ENCODE results near the gene GSG1L.
"Not testable (repeated sequence)": the region's sequence is repeated elsewhere in the genome, so short reads cannot be mapped to it uniquely, and the experiment has no call there.

Gene GSG1L

GRCh38 chr16:27883576-27883975 lies 179.9 kb downstream of the GSG1L start:
- Mint-ChIP-seq H3K4me1 (ENCODE audit: low read depth) (no peaks in the 10 kb centered on the region), H3K4me3 (no peak overlapping the region), H3K27me3 (peaks cover 35% of the 10 kb centered on the region), H3K27ac (no peak overlapping the region), H3K9me3 (ENCODE audit: low read depth) (peaks cover 7% of the 10 kb centered on the region), H3K36me3 (no peaks in the 10 kb centered on the region)

- no peak overlapping the region for H3K27ac Mint-ChIP-seq
- H3K27me3 Mint-ChIP-seq: peaks cover 28% of the 10 kb centered on the region
Observed at GRCh38 chr16:27880287-27880686, 183.2 kb downstream of the GSG1L start.

GRCh38 chr16:27879601-27880247 lies 183.8 kb downstream of the GSG1L start:
- no peak overlapping the region for H3K27ac Mint-ChIP-seq
- H3K4me3 Mint-ChIP-seq: no peak overlapping the region
- peaks cover 11% of the 10 kb centered on the region for H3K9me3 Mint-ChIP-seq (ENCODE audit: low read depth)
- H3K4me1 Mint-ChIP-seq (ENCODE audit: low read depth): no peaks in the 10 kb centered on the region
- H3K36me3 Mint-ChIP-seq: peaks cover 10% of the 10 kb centered on the region
- peaks cover 30% of the 10 kb centered on the region for H3K27me3 Mint-ChIP-seq

More at GRCh38 chr16:27880287-27880686, 183.2 kb downstream of the GSG1L start:
- no peaks in the 10 kb centered on the region for H3K4me1 Mint-ChIP-seq (ENCODE audit: low read depth)
- H3K4me3 Mint-ChIP-seq: no peak overlapping the region
- H3K9me3 Mint-ChIP-seq (ENCODE audit: low read depth): peaks cover 8% of the 10 kb centered on the region
- H3K36me3 Mint-ChIP-seq: peaks cover 8% of the 10 kb centered on the region

- not testable (repeated sequence) for H3K4me3 Mint-ChIP-seq; H3K4me1 Mint-ChIP-seq (ENCODE audit: low read depth); H3K27ac Mint-ChIP-seq; H3K9me3 Mint-ChIP-seq (ENCODE audit: low read depth)
- peaks cover 13% of the 10 kb centered on the region for H3K27me3 Mint-ChIP-seq
- peaks cover 17% of the 10 kb centered on the region for H3K36me3 Mint-ChIP-seq
Observed at GRCh38 chr16:27872627-27873026, 190.9 kb downstream of the GSG1L start.

GRCh38 chr16:27870116-27870798 lies 193.3 kb downstream of the GSG1L start:
- peaks cover 3% of the 10 kb centered on the region for H3K4me1 Mint-ChIP-seq (ENCODE audit: low read depth)
- H3K27ac Mint-ChIP-seq: no peak overlapping the region
- peaks cover 12% of the 10 kb centered on the region for H3K9me3 Mint-ChIP-seq (ENCODE audit: low read depth)
- peaks cover 7% of the 10 kb centered on the region for H3K27me3 Mint-ChIP-seq
- peaks cover 12% of the 10 kb centered on the region for H3K36me3 Mint-ChIP-seq
- H3K4me3 Mint-ChIP-seq: no peak overlapping the region

- peaks cover 7% of the 10 kb centered on the region for H3K36me3 Mint-ChIP-seq
- H3K27ac Mint-ChIP-seq: no peak overlapping the region
- H3K9me3 Mint-ChIP-seq (ENCODE audit: low read depth): peaks cover 10% of the 10 kb centered on the region
- peaks cover 3% of the 10 kb centered on the region for H3K4me1 Mint-ChIP-seq (ENCODE audit: low read depth)
- H3K4me3 Mint-ChIP-seq: no peak overlapping the region
- peaks cover 5% of the 10 kb centered on the region for H3K27me3 Mint-ChIP-seq
Observed at GRCh38 chr16:27869411-27869810, 194.1 kb downstream of the GSG1L start.

GRCh38 chr16:27868180-27868579 lies 195.3 kb downstream of the GSG1L start:
- Mint-ChIP-seq H3K9me3 (ENCODE audit: low read depth) (peaks cover 18% of the 10 kb centered on the region), H3K4me1 (ENCODE audit: low read depth) (peaks cover 3% of the 10 kb centered on the region), H3K27me3 (peaks cover 2% of the 10 kb centered on the region), H3K36me3 (peaks cover 7% of the 10 kb centered on the region), H3K4me3 (no peak overlapping the region), H3K27ac (no peak overlapping the region)

- Mint-ChIP-seq H3K4me3 (no peak overlapping the region), H3K9me3 (ENCODE audit: low read depth) (peaks cover 24% of the 10 kb centered on the region), H3K27ac (no peak overlapping the region), H3K27me3 (peaks cover 2% of the 10 kb centered on the region), H3K4me1 (ENCODE audit: low read depth) (peaks cover 3% of the 10 kb centered on the region), H3K36me3 (peaks cover 9% of the 10 kb centered on the region)
Observed at GRCh38 chr16:27867122-27868110, 196.1 kb downstream of the GSG1L start.

GRCh38 chr16:27863377-27863776 lies 200.1 kb downstream of the GSG1L start:
- Mint-ChIP-seq H3K4me3 (no peak overlapping the region), H3K27ac (no peak overlapping the region), H3K9me3 (ENCODE audit: low read depth) (peaks cover 24% of the 10 kb centered on the region), H3K4me1 (ENCODE audit: low read depth) (peaks cover 3% of the 10 kb centered on the region), H3K36me3 (peaks cover 9% of the 10 kb centered on the region), H3K27me3 (peaks cover 4% of the 10 kb centered on the region)

- Mint-ChIP-seq H3K4me3 (no peak overlapping the region), H3K27ac (no peak overlapping the region), H3K27me3 (peaks cover 4% of the 10 kb centered on the region), H3K9me3 (ENCODE audit: low read depth) (peaks cover 24% of the 10 kb centered on the region), H3K4me1 (ENCODE audit: low read depth) (peaks cover 3% of the 10 kb centered on the region), H3K36me3 (peaks cover 9% of the 10 kb centered on the region)
Observed at GRCh38 chr16:27862953-27863352, 200.6 kb downstream of the GSG1L start.

- no peak overlapping the region for H3K27ac Mint-ChIP-seq
- H3K27me3 Mint-ChIP-seq: peaks cover 2% of the 10 kb centered on the region
- H3K4me1 Mint-ChIP-seq (ENCODE audit: low read depth): no peaks in the 10 kb centered on the region
Observed at GRCh38 chr16:27860091-27860490, 203.4 kb downstream of the GSG1L start.

GRCh38 chr16:27859020-27859419 lies 204.5 kb downstream of the GSG1L start:
- H3K4me3 Mint-ChIP-seq: no peak overlapping the region
- no peak overlapping the region for H3K27ac Mint-ChIP-seq

More at GRCh38 chr16:27860091-27860490, 203.4 kb downstream of the GSG1L start:
- Mint-ChIP-seq H3K36me3 (peaks cover 6% of the 10 kb centered on the region), H3K9me3 (ENCODE audit: low read depth) (peaks cover 18% of the 10 kb centered on the region), H3K4me3 (no peak overlapping the region)

GRCh38 chr16:27853651-27854050 lies 209.9 kb downstream of the GSG1L start:
- Mint-ChIP-seq H3K36me3 (no peaks in the 10 kb centered on the region), H3K27ac (no peak overlapping the region), H3K4me1 (ENCODE audit: low read depth) (no peaks in the 10 kb centered on the region), H3K27me3 (peaks cover 18% of the 10 kb centered on the region), H3K9me3 (ENCODE audit: low read depth) (no peaks in the 10 kb centered on the region), H3K4me3 (no peak overlapping the region)

More at GRCh38 chr16:27859020-27859419, 204.5 kb downstream of the GSG1L start:
- Mint-ChIP-seq H3K4me1 (ENCODE audit: low read depth) (no peaks in the 10 kb centered on the region), H3K36me3 (peaks cover 4% of the 10 kb centered on the region), H3K27me3 (peaks cover 2% of the 10 kb centered on the region), H3K9me3 (ENCODE audit: low read depth) (peaks cover 14% of the 10 kb centered on the region)

GRCh38 chr16:27853101-27853500 lies 210.4 kb downstream of the GSG1L start:
- H3K4me3 Mint-ChIP-seq: no peak overlapping the region
- H3K36me3 Mint-ChIP-seq: no peaks in the 10 kb centered on the region
- H3K9me3 Mint-ChIP-seq (ENCODE audit: low read depth): no peaks in the 10 kb centered on the region
- no peak overlapping the region for H3K27ac Mint-ChIP-seq
- no peaks in the 10 kb centered on the region for H3K4me1 Mint-ChIP-seq (ENCODE audit: low read depth)
- H3K27me3 Mint-ChIP-seq: peaks cover 17% of the 10 kb centered on the region

GRCh38 chr16:27852681-27853080 lies 210.8 kb downstream of the GSG1L start:
- Mint-ChIP-seq H3K4me3 (no peak overlapping the region), H3K4me1 (ENCODE audit: low read depth) (no peaks in the 10 kb centered on the region), H3K27ac (no peak overlapping the region), H3K36me3 (no peaks in the 10 kb centered on the region), H3K27me3 (peaks cover 18% of the 10 kb centered on the region), H3K9me3 (ENCODE audit: low read depth) (no peaks in the 10 kb centered on the region)
